Nephron progenitor cell (in vitro differentiated cells): ENCODE measurements around the gene F9.

Experiments
- DNase-seq: peaks from one replicate; pipeline ENCODE4 v3.0.0; 2021
- H3K27ac Mint-ChIP-seq: 2 replicates; pipeline ENCODE4 v1.8.0; 2021; ENCODE audit warnings: mild to moderate bottlenecking, moderate library complexity, mixed read lengths
- H3K27me3 Mint-ChIP-seq: 2 replicates; pipeline ENCODE4 v1.8.0; 2021; ENCODE audit warnings: mild to moderate bottlenecking, low read depth, mixed read lengths; ENCODE audit not compliant: poor library complexity
- H3K36me3 Mint-ChIP-seq: 2 replicates; pipeline ENCODE4 v1.8.0; 2021; ENCODE audit warnings: low read depth, mixed read lengths
- H3K4me1 Mint-ChIP-seq: 2 replicates; pipeline ENCODE4 v1.8.0; 2021; ENCODE audit warnings: mixed read lengths
- H3K4me3 Mint-ChIP-seq: 2 replicates; pipeline ENCODE4 v1.8.0; 2021; ENCODE audit warnings: mild to moderate bottlenecking, moderate library complexity, mixed read lengths
- H3K9me3 Mint-ChIP-seq: 2 replicates; pipeline ENCODE4 v1.8.0; 2021; ENCODE audit warnings: mild to moderate bottlenecking, moderate library complexity, mixed read lengths
- CTCF ChIP-seq: fragments of 200-600 bp; sonication (generic); IDR thresholded peaks from 2 replicates; pipeline ENCODE4 v1.5.0; 2021; ENCODE audit warnings: antibody characterized with exemption

F9 gene

GRCh38 chrX:139563251-139563650 lies 32.7 kb downstream of the F9 start:
- Mint-ChIP-seq H3K36me3 (no peaks in the 10 kb centered on the region), H3K4me3 (no peak overlapping the region), H3K9me3 (peaks cover 4% of the 10 kb centered on the region), H3K27ac (no peak overlapping the region), H3K4me1 (no peaks in the 10 kb centered on the region), H3K27me3 (no peaks in the 10 kb centered on the region)
- no peak for DNase-seq
- no peak for TF ChIP-seq CTCF

- Mint-ChIP-seq H3K27ac (no peak overlapping the region), H3K36me3 (no peaks in the 10 kb centered on the region), H3K27me3 (peaks cover 4% of the 10 kb centered on the region), H3K4me3 (no peak overlapping the region), H3K9me3 (peaks cover 12% of the 10 kb centered on the region), H3K4me1 (no peaks in the 10 kb centered on the region)
- no peak for TF ChIP-seq CTCF
- DNase-seq: no peak
Measured at GRCh38 chrX:139566981-139567380, 36.4 kb downstream of the F9 start.

GRCh38 chrX:139581068-139581467 lies 50.5 kb downstream of the F9 start:
- Mint-ChIP-seq H3K27ac (no peak overlapping the region), H3K36me3 (no peaks in the 10 kb centered on the region), H3K4me1 (no peaks in the 10 kb centered on the region), H3K9me3 (peaks cover 8% of the 10 kb centered on the region), H3K4me3 (no peak overlapping the region), H3K27me3 (no peaks in the 10 kb centered on the region)
- no peak for TF ChIP-seq CTCF
- no peak for DNase-seq

- Mint-ChIP-seq H3K27me3 (peaks cover 4% of the 10 kb centered on the region), H3K4me1 (no peaks in the 10 kb centered on the region), H3K9me3 (peaks cover 5% of the 10 kb centered on the region), H3K27ac (no peak overlapping the region), H3K4me3 (no peak overlapping the region), H3K36me3 (no peaks in the 10 kb centered on the region)
- TF ChIP-seq CTCF: no peak
- no peak for DNase-seq
Measured at GRCh38 chrX:139585613-139586012, 55.1 kb downstream of the F9 start.

GRCh38 chrX:139596068-139596467 lies 65.5 kb downstream of the F9 start:
- Mint-ChIP-seq H3K4me3 (no peak overlapping the region), H3K27me3 (no peaks in the 10 kb centered on the region), H3K9me3 (peaks cover 19% of the 10 kb centered on the region), H3K4me1 (no peaks in the 10 kb centered on the region), H3K36me3 (no peaks in the 10 kb centered on the region), H3K27ac (no peak overlapping the region)
- DNase-seq: no peak
- no peak for TF ChIP-seq CTCF

- Mint-ChIP-seq H3K4me3 (no peak overlapping the region), H3K36me3 (no peaks in the 10 kb centered on the region), H3K27ac (no peak overlapping the region)
Measured at GRCh38 chrX:139600105-139600504, 69.6 kb downstream of the F9 start.

More at GRCh38 chrX:139600105-139600504, 69.6 kb downstream of the F9 start:
- TF ChIP-seq CTCF: no peak
- Mint-ChIP-seq H3K4me1 (no peaks in the 10 kb centered on the region), H3K9me3 (peaks cover 31% of the 10 kb centered on the region), H3K27me3 (no peaks in the 10 kb centered on the region)
- no peak for DNase-seq
